ENCODE measurements around the gene RMDN2.
"Not testable (repeated sequence)": the region's sequence is repeated elsewhere in the genome, so short reads cannot be mapped to it uniquely, and the experiment has no call there.

RMDN2 gene

GRCh38 chr2:38000485-38001222 lies 75.6 kb downstream of the RMDN2 start:
- Histone ChIP-seq H3K79me2 (ENCODE audit: insufficient read depth, low read length) (no peaks in the 10 kb centered on the region), H3K9me2 (replicated peaks; ENCODE audit: insufficient read depth, low read length) (no peaks in the 10 kb centered on the region), H3K4me2 (ENCODE audit: low read depth, low read length, poor library complexity, severe bottlenecking) (no peak overlapping the region), H3K4me3 (ENCODE audit: insufficient read depth, low read length, poor library complexity, severe bottlenecking) (no peak overlapping the region), H3K27ac (ENCODE audit: low read depth, low read length) (no peak overlapping the region), H3K9me3 (ENCODE audit: insufficient read depth, low read length) (no peaks in the 10 kb centered on the region), H2AFZ (ENCODE audit: low read depth, low read length, severe bottlenecking) (no peak overlapping the region), H3K36me3 (ENCODE audit: low read length) (no peaks in the 10 kb centered on the region; the same call in 1 of the 2 replicates), H3K27me3 (ENCODE audit: low read length) (no peaks in the 10 kb centered on the region), H3K9ac (ENCODE audit: low read length) (no peak overlapping the region), H4K20me1 (ENCODE audit: low read depth, low read length) (no peaks in the 10 kb centered on the region), H3F3A (ENCODE audit: insufficient read depth) (no peaks in the 10 kb centered on the region)
- TF ChIP-seq EZH2phosphoT487 (conservative IDR thresholded peaks at IDR 0.05; ENCODE audit: low read length) = no peak
- TF ChIP-seq CTCF (IDR thresholded peaks at IDR 0.05; ENCODE audit: insufficient read depth, low read length, poor library complexity, severe bottlenecking) = no peak

- H4K20me1 ChIP-seq (ENCODE audit: low read depth, low read length); H3K9me3 ChIP-seq (ENCODE audit: insufficient read depth, low read length); H3K4me2 ChIP-seq (ENCODE audit: low read depth, low read length, poor library complexity, severe bottlenecking); H3K79me2 ChIP-seq (ENCODE audit: insufficient read depth, low read length); H3K27me3 ChIP-seq (ENCODE audit: low read length); H2AFZ ChIP-seq (ENCODE audit: low read depth, low read length, severe bottlenecking); H3F3A ChIP-seq (ENCODE audit: insufficient read depth); H3K4me3 ChIP-seq (ENCODE audit: insufficient read depth, low read length, poor library complexity, severe bottlenecking); H3K9me2 ChIP-seq (replicated peaks; ENCODE audit: insufficient read depth, low read length); H3K9ac ChIP-seq (ENCODE audit: low read length); H3K36me3 ChIP-seq (ENCODE audit: low read length); H3K27ac ChIP-seq (ENCODE audit: low read depth, low read length): not testable (repeated sequence)
Measured at GRCh38 chr2:38010187-38010586, 85.1 kb downstream of the RMDN2 start.

DNA sequence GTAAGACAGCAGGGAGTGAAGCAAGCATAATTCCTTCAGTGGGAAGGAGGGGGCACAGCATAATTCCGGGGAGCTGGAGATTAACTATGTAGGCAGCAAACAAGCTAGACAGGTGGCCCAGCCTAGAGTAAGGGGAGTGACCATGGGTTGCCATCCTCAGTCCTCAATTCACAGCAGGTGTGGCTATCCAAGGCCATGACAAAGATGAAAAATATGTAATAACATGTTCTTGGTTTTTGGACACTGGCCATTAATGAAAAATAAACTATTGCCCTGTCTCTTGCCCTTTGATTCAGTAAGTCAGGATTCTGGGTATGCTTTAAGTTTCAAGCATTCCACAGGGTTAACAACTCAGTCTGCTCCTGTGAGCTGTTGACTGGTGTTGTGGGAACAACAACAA lies 85.9 kb downstream of the RMDN2 start:
- Histone ChIP-seq H3K9me2 (replicated peaks; ENCODE audit: insufficient read depth, low read length) (no peaks in the 10 kb centered on the region), H3K79me2 (ENCODE audit: insufficient read depth, low read length) (no peaks in the 10 kb centered on the region), H3K9me3 (ENCODE audit: insufficient read depth, low read length) (no peaks in the 10 kb centered on the region), H3K4me2 (ENCODE audit: low read depth, low read length, poor library complexity, severe bottlenecking) (no peak overlapping the region), H3K4me3 (ENCODE audit: insufficient read depth, low read length, poor library complexity, severe bottlenecking) (no peak overlapping the region), H3F3A (ENCODE audit: insufficient read depth) (no peaks in the 10 kb centered on the region), H3K27ac (ENCODE audit: low read depth, low read length) (no peak overlapping the region), H3K27me3 (ENCODE audit: low read length) (no peaks in the 10 kb centered on the region), H3K9ac (ENCODE audit: low read length) (no peak overlapping the region), H4K20me1 (ENCODE audit: low read depth, low read length) (no peaks in the 10 kb centered on the region), H2AFZ (ENCODE audit: low read depth, low read length, severe bottlenecking) (no peak overlapping the region), H3K36me3 (ENCODE audit: low read length) (no peaks in the 10 kb centered on the region)
- TF ChIP-seq EZH2phosphoT487 (conservative IDR thresholded peaks at IDR 0.05; ENCODE audit: low read length) (no peak), CTCF (IDR thresholded peaks at IDR 0.05; ENCODE audit: insufficient read depth, low read length, poor library complexity, severe bottlenecking) (no peak)

GRCh38 chr2:38013158-38013752 lies 88.2 kb downstream of the RMDN2 start:
- Histone ChIP-seq H3K9me2 (replicated peaks; ENCODE audit: insufficient read depth, low read length) (no peaks in the 10 kb centered on the region), H3K9ac (ENCODE audit: low read length) (no peak overlapping the region), H3K36me3 (ENCODE audit: low read length) (no peaks in the 10 kb centered on the region), H3K27me3 (ENCODE audit: low read length) (no peaks in the 10 kb centered on the region), H2AFZ (ENCODE audit: low read depth, low read length, severe bottlenecking) (no peak overlapping the region), H4K20me1 (ENCODE audit: low read depth, low read length) (no peaks in the 10 kb centered on the region), H3K4me3 (ENCODE audit: insufficient read depth, low read length, poor library complexity, severe bottlenecking) (no peak overlapping the region), H3K9me3 (ENCODE audit: insufficient read depth, low read length) (no peaks in the 10 kb centered on the region), H3K4me2 (ENCODE audit: low read depth, low read length, poor library complexity, severe bottlenecking) (no peak overlapping the region), H3K79me2 (ENCODE audit: insufficient read depth, low read length) (no peaks in the 10 kb centered on the region), H3K27ac (ENCODE audit: low read depth, low read length) (no peak overlapping the region), H3F3A (ENCODE audit: insufficient read depth) (no peaks in the 10 kb centered on the region)
- TF ChIP-seq CTCF (IDR thresholded peaks at IDR 0.05; ENCODE audit: insufficient read depth, low read length, poor library complexity, severe bottlenecking) (no peak), EZH2phosphoT487 (conservative IDR thresholded peaks at IDR 0.05; ENCODE audit: low read length) (no peak)
